Mesenchymal stem cell (in vitro differentiated cells and primary cell): ENCODE data around the gene KIF26A.

Experiments used
- DNase-seq: peaks from one replicate; pipeline ENCODE4 v3.0.0-alpha.2; 2013
- H2AFZ ChIP-seq: one replicate; pipeline ENCODE4 v1.6.1; 2013; ENCODE audit warnings: low read depth, mild to moderate bottlenecking, control low read depth, inconsistent platforms, low read length, moderate library complexity
- H2AK5ac ChIP-seq: 2 replicates; pipeline ENCODE4 v1.6.1; 2013; ENCODE audit warnings: low read length, moderate library complexity, mild to moderate bottlenecking, inconsistent platforms; ENCODE audit not compliant: severe bottlenecking
- H2BK120ac ChIP-seq: one replicate; pipeline ENCODE4 v1.6.1; 2013; ENCODE audit warnings: low read depth, mild to moderate bottlenecking, inconsistent platforms, low read length, moderate library complexity
- H2BK12ac ChIP-seq, 2 experiments: one replicate each; pipeline ENCODE4 v1.6.1; 2013; ENCODE audit warnings: inconsistent platforms in 2 of 2, low read length in 2 of 2, mild to moderate bottlenecking in 2 of 2, moderate library complexity in 2 of 2, control low read depth in 1 of 2
- H2BK15ac ChIP-seq: one replicate; pipeline ENCODE4 v1.6.1; 2013; ENCODE audit warnings: mild to moderate bottlenecking, low read depth, inconsistent platforms; ENCODE audit not compliant: poor library complexity, severe bottlenecking
- H2BK5ac ChIP-seq: 2 replicates; pipeline ENCODE4 v1.6.1; 2013; ENCODE audit warnings: low read depth, mild to moderate bottlenecking, low read length, control low read depth, inconsistent platforms; ENCODE audit not compliant: poor library complexity, severe bottlenecking
- H3K14ac ChIP-seq, 2 experiments: one replicate each; pipeline ENCODE4 v1.6.1; 2013; ENCODE audit warnings: inconsistent platforms in 2 of 2, low read length in 2 of 2, control low read depth in 1 of 2, mild to moderate bottlenecking in 1 of 2, moderate library complexity in 1 of 2
- H3K18ac ChIP-seq, 2 experiments: one replicate each; pipeline ENCODE4 v1.6.1; 2013; ENCODE audit warnings: inconsistent platforms in 2 of 2, low read length in 2 of 2, control low read depth in 1 of 2, low read depth in 1 of 2, mild to moderate bottlenecking in 1 of 2
- H3K23ac ChIP-seq, 2 experiments: one replicate each; pipeline ENCODE4 v1.6.1; 2013; ENCODE audit warnings: inconsistent platforms in 2 of 2, low read length in 2 of 2, mild to moderate bottlenecking in 2 of 2, moderate library complexity in 2 of 2, control low read depth in 1 of 2
- H3K27ac ChIP-seq: 2 replicates; pipeline ENCODE4 v1.5.1; 2013; ENCODE audit warnings: mild to moderate bottlenecking, moderate library complexity, low read length, control low read depth, inconsistent platforms; ENCODE audit not compliant: poor library complexity, severe bottlenecking
- H3K27me3 ChIP-seq, 2 experiments: 2 replicates each; pipeline versions ENCODE4 v1.6.1 to v1.7.0; 2013; ENCODE audit warnings: low read length in 2 of 2, mild to moderate bottlenecking in 2 of 2, moderate library complexity in 2 of 2, control low read depth in 1 of 2, inconsistent platforms in 1 of 2; ENCODE audit not compliant: control insufficient read depth in 1 of 2, insufficient read depth in 1 of 2
- H3K36me3 ChIP-seq, 2 experiments: 2 replicates each; pipeline versions ENCODE4 v1.6.1 to v1.7.0; 2013; ENCODE audit warnings: low read length in 2 of 2, control low read depth in 1 of 2, inconsistent platforms in 1 of 2, low read depth in 1 of 2, mild to moderate bottlenecking in 1 of 2; ENCODE audit not compliant: insufficient read depth in 2 of 2, control insufficient read depth in 1 of 2
- H3K4ac ChIP-seq, 2 experiments: one replicate each; pipeline ENCODE4 v1.6.1; 2013; ENCODE audit warnings: inconsistent platforms in 2 of 2, low read length in 2 of 2, mild to moderate bottlenecking in 2 of 2, moderate library complexity in 2 of 2, control low read depth in 1 of 2, low read depth in 1 of 2
- H3K4me1 ChIP-seq: 2 replicates; pipeline ENCODE4 v1.6.1; 2013; ENCODE audit warnings: low read depth, low read length, control low read depth; ENCODE audit not compliant: control insufficient read depth, insufficient read depth
- H3K4me2 ChIP-seq: 2 replicates; pipeline ENCODE4 v1.6.1; 2013; ENCODE audit warnings: low read length, mild to moderate bottlenecking, inconsistent platforms; ENCODE audit not compliant: poor library complexity, severe bottlenecking
- H3K4me3 ChIP-seq, 2 experiments: 2 replicates each; pipeline versions ENCODE4 v1.5.1 to v1.7.0; 2013; ENCODE audit warnings: low read length in 2 of 2, mild to moderate bottlenecking in 2 of 2, control low read depth in 1 of 2, low read depth in 1 of 2; ENCODE audit not compliant: insufficient read depth in 1 of 2
- H3K79me1 ChIP-seq: replicated peaks from 2 replicates; pipeline ENCODE4 v1.6.1; 2013; ENCODE audit warnings: mild to moderate bottlenecking, control low read depth, low read length, inconsistent platforms; ENCODE audit not compliant: poor library complexity, severe bottlenecking
- H3K9ac ChIP-seq: 2 replicates; pipeline ENCODE4 v1.7.0; 2013; ENCODE audit warnings: mild to moderate bottlenecking, low read length, moderate library complexity
- H3K9me3 ChIP-seq: 2 replicates; pipeline ENCODE4 v1.7.0; 2013; ENCODE audit warnings: mild to moderate bottlenecking, low read length; ENCODE audit not compliant: control insufficient read depth
- H4K8ac ChIP-seq: one replicate; pipeline ENCODE4 v1.6.1; 2013; ENCODE audit warnings: inconsistent platforms, mild to moderate bottlenecking, low read length, moderate library complexity
- H4K91ac ChIP-seq: one replicate; pipeline ENCODE4 v1.6.1; 2013; ENCODE audit warnings: mild to moderate bottlenecking, low read length, inconsistent platforms
- WGBS: methylation state at CpG from one replicate; pipeline ENCODE4 v1.1.7; 2013; ENCODE audit warnings: mixed read lengths; 5-methylcytosine and 5-hydroxymethylcytosine counted together

Gene KIF26A

GRCh38 chr14:104136472-104137296, 1.7 kb upstream of the KIF26A start:
- no peak for DNase-seq
- H2BK120ac ChIP-seq = peak overlapping the region; percentile 19
- no peak overlapping the region for H3K9ac ChIP-seq
- WGBS = 9% methylated on average over 52 of the region's 77 CpGs
- H2BK12ac ChIP-seq = no peak overlapping the region
- H2AFZ ChIP-seq = no peak overlapping the region
- H4K8ac ChIP-seq = no peak overlapping the region
- H3K4me2 ChIP-seq = no peak overlapping the region
- no peak overlapping the region for H3K4me3 ChIP-seq
- H3K27ac ChIP-seq = no peak overlapping the region
- peaks cover 28% of the 10 kb centered on the region for H3K4me1 ChIP-seq
- no peaks in the 10 kb centered on the region for H3K9me3 ChIP-seq
- H2AK5ac ChIP-seq = no peak overlapping the region
- no peak overlapping the region for H3K14ac ChIP-seq
- peaks cover 0 to 4% of the 10 kb centered on the region in 2 experiments for H3K36me3 ChIP-seq
- H3K79me1 ChIP-seq = no peaks in the 10 kb centered on the region
- H2BK5ac ChIP-seq = no peak overlapping the region
- H2BK15ac ChIP-seq = no peak overlapping the region
- peak overlapping the region in 1 of 2 experiments; percentile 79 for H3K23ac ChIP-seq
- H3K4ac ChIP-seq = no peak overlapping the region
- no peak overlapping the region for H3K18ac ChIP-seq
- H4K91ac ChIP-seq = no peak overlapping the region
- H3K27me3 ChIP-seq = peaks cover 64 to 70% of the 10 kb centered on the region in 2 experiments

GRCh38 chr14:104137297-104138097, 890 bp upstream of the KIF26A start:
- Histone ChIP-seq H2BK12ac (peak overlapping the region in 1 of 2 experiments; percentile 84), H2BK5ac (no peak overlapping the region), H3K4me2 (peak overlapping the region; percentile 60), H3K9me3 (no peaks in the 10 kb centered on the region), H3K4ac (no peak overlapping the region), H3K36me3 (peaks cover 0 to 4% of the 10 kb centered on the region in 2 experiments), H2BK120ac (no peak overlapping the region), H3K27me3 (peaks cover 72% of the 10 kb centered on the region in 2 experiments), H4K91ac (no peak overlapping the region), H2AFZ (peak overlapping the region; percentile 95), H3K18ac (peak overlapping the region; percentile 59 to 79), H3K27ac (no peak overlapping the region), H3K4me3 (peak overlapping the region in 1 of 2 experiments; percentile 3), H2AK5ac (no peak overlapping the region), H3K79me1 (no peaks in the 10 kb centered on the region), H3K23ac (no peak overlapping the region), H3K14ac (no peak overlapping the region), H3K9ac (no peak overlapping the region), H2BK15ac (peak overlapping the region; percentile 93), H3K4me1 (peaks cover 28% of the 10 kb centered on the region), H4K8ac (peak overlapping the region; percentile 14)
- DNase-seq = peak; percentile 69
- WGBS = 1% methylated on average over 78 of the region's 88 CpGs

- H3K79me1 ChIP-seq = no peaks in the 10 kb centered on the region
Observed at GRCh38 chr14:104138718-104139459, 502 bp downstream of the KIF26A start.

More at GRCh38 chr14:104138718-104139459, 502 bp downstream of the KIF26A start:
- Histone ChIP-seq H3K23ac (peak overlapping the region in 1 of 2 experiments; percentile 84), H3K27ac (no peak overlapping the region), H2BK120ac (no peak overlapping the region), H3K14ac (peak overlapping the region in 1 of 2 experiments; percentile 87), H2AFZ (peak overlapping the region; percentile 77), H3K4me3 (peak overlapping the region in 1 of 2 experiments; percentile 22), H4K8ac (peak overlapping the region; percentile 75), H3K4me1 (peaks cover 28% of the 10 kb centered on the region), H3K27me3 (peaks cover 77 to 78% of the 10 kb centered on the region in 2 experiments), H3K36me3 (peaks cover 0 to 4% of the 10 kb centered on the region in 2 experiments), H3K18ac (peak overlapping the region; percentile 8 to 80), H3K9ac (no peak overlapping the region), H4K91ac (no peak overlapping the region), H2BK5ac (no peak overlapping the region), H3K9me3 (no peaks in the 10 kb centered on the region), H2AK5ac (no peak overlapping the region), H2BK15ac (peak overlapping the region; percentile 67), H2BK12ac (peak overlapping the region in 1 of 2 experiments; percentile 35), H3K4me2 (peak overlapping the region; percentile 54), H3K4ac (no peak overlapping the region)
- peak; percentile 21 for DNase-seq
- WGBS = 1% methylated on average over 65 of the region's 73 CpGs
